Vagina (tissue), 2 donors: ENCODE results near the gene TBC1D32. TPM values are rescaled to one million over a fixed set of nuclear protein-coding genes. Genes with fewer than 3 reads are reported as not detected.

Experiments
- DNase-seq, 2 donors: peaks; one replicate each; pipeline ENCODE4 v3.0.0-alpha.2; 2017; ENCODE audit errors: extremely low spot score in 2 of 2
- H3K27ac ChIP-seq: fragments of 200-600 bp; sonication (generic); one replicate; pipeline ENCODE4 v1.5.1; 2019
- H3K27me3 ChIP-seq: fragments of 200-600 bp; sonication (generic); one replicate; pipeline ENCODE4 v1.5.1; 2019
- H3K36me3 ChIP-seq, 2 donors: fragments of 200-600 bp; sonication (generic); one replicate each; pipeline ENCODE4 v1.5.1; 2017 to 2019
- H3K4me1 ChIP-seq: fragments of 200-600 bp; sonication (generic); one replicate; pipeline ENCODE4 v1.5.1; 2019
- H3K4me3 ChIP-seq, 2 donors: fragments of 200-600 bp; sonication (generic); 1 replicate in 1 of 2; 2 replicates in 1 of 2; pipeline ENCODE4 v1.5.1; 2016 to 2019
- H3K9me3 ChIP-seq: fragments of 200-600 bp; sonication (generic); one replicate; pipeline ENCODE4 v1.5.1; 2019
- POLR2A ChIP-seq, 2 donors: fragments of 450-650 bp; IDR thresholded peaks; one replicate each; pipeline ENCODE4 v1.6.1; 2017; ENCODE audit warnings: antibody characterized with exemption in 2 of 2, mild to moderate bottlenecking in 2 of 2, moderate library complexity in 2 of 2
- POLR2AphosphoS5 ChIP-seq, 2 donors: sonication (generic); formaldehyde crosslinking; IDR thresholded peaks; one replicate each; pipeline ENCODE4 v1.9.0; 2017; ENCODE audit warnings: antibody characterized with exemption in 2 of 2, mild to moderate bottlenecking in 2 of 2, low read depth in 1 of 2; ENCODE audit not compliant: insufficient read depth in 1 of 2
- intact Hi-C: fragments of 100-400 bp; cut with DNase I; formaldehyde crosslinking; loops from one replicate; pipeline ENCODE4 v1.15.1; 2023
- total RNA-seq: library from RNA; depleted of rRNA; stranded (reverse); fragments of >200 nt; gene quantifications from one replicate; pipeline ENCODE4 v1.2.3, GENCODE V29; 2016
- TF ChIP-seq, protein P1 (sequence below), 3 experiments: fragments of 450-650 bp in 2 of 3; fragments of 200-600 bp in 1 of 3; sonication (generic) in 1 of 3; IDR thresholded peaks; one replicate each; pipeline ENCODE4 v1.5.1; 2017 to 2019; ENCODE audit warnings: antibody characterized with exemption in 3 of 3, mild to moderate bottlenecking in 2 of 3, moderate library complexity in 2 of 3

The TBC1D32 gene
- total RNA-seq, 1 donor from 2014 or later, result 9.8 TPM

GRCh38 chr6:121124600-121124999 is 209.7 kb downstream of the TBC1D32 start:
- no peak for DNase-seq
- TF ChIP-seq, protein P1, sequence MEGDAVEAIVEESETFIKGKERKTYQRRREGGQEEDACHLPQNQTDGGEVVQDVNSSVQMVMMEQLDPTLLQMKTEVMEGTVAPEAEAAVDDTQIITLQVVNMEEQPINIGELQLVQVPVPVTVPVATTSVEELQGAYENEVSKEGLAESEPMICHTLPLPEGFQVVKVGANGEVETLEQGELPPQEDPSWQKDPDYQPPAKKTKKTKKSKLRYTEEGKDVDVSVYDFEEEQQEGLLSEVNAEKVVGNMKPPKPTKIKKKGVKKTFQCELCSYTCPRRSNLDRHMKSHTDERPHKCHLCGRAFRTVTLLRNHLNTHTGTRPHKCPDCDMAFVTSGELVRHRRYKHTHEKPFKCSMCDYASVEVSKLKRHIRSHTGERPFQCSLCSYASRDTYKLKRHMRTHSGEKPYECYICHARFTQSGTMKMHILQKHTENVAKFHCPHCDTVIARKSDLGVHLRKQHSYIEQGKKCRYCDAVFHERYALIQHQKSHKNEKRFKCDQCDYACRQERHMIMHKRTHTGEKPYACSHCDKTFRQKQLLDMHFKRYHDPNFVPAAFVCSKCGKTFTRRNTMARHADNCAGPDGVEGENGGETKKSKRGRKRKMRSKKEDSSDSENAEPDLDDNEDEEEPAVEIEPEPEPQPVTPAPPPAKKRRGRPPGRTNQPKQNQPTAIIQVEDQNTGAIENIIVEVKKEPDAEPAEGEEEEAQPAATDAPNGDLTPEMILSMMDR (IDR thresholded peaks at IDR 0.05), result no peak
- TF ChIP-seq POLR2AphosphoS5 (IDR thresholded peaks at IDR 0.05; ENCODE audit: insufficient read depth in 1 of 2, low read depth in 1 of 2) (no peak), POLR2A (IDR thresholded peaks at IDR 0.05) (no peak)
- Histone ChIP-seq H3K27ac (no peak overlapping the region), H3K36me3 (peaks cover 0 to 17% of the 10 kb centered on the region in 2 donors), H3K4me1 (no peaks in the 10 kb centered on the region), H3K27me3 (no peaks in the 10 kb centered on the region), H3K4me3 (no peak overlapping the region), H3K9me3 (peaks cover 11% of the 10 kb centered on the region)
- intact Hi-C loops, result no loop called here

DNA sequence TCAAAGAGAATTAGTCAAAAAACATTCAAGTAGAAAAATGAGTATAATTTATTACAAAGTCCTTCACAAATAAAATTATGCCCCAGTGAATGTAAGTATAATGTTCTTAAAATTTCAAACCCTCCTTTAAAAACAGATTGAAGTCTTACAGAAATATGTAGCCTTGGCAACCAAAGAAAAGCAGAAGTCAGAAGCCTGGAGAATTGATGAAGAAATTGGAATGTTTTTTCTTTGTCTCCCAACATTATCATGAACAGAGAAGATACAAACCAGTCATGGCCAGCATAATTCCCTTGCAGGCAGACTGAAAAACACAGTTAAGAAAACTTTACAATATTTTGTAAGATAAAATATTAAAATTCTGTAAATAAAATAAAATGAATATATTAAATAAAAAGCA is 221.9 kb downstream of the TBC1D32 start:
- no peak overlapping the region for H3K4me3 ChIP-seq

GRCh38 chr6:121110733-121111132 is 223.5 kb downstream of the TBC1D32 start:
- no peak for DNase-seq
- no peak overlapping the region for H3K27ac ChIP-seq
- H3K4me1 ChIP-seq, result no peaks in the 10 kb centered on the region
- intact Hi-C loops, result no loop called here
- H3K9me3 ChIP-seq, result no peaks in the 10 kb centered on the region
- TF ChIP-seq POLR2A (IDR thresholded peaks at IDR 0.05), result no peak
- TF ChIP-seq POLR2AphosphoS5 (IDR thresholded peaks at IDR 0.05; ENCODE audit: insufficient read depth in 1 of 2, low read depth in 1 of 2), result no peak
- TF ChIP-seq, protein P1 (IDR thresholded peaks at IDR 0.05), result no peak
- H3K4me3 ChIP-seq, result no peak overlapping the region
- H3K27me3 ChIP-seq, result no peaks in the 10 kb centered on the region
- H3K36me3 ChIP-seq, result no peaks in the 10 kb centered on the region

More for the DNA sequence above, 221.9 kb downstream of the TBC1D32 start:
- Histone ChIP-seq H3K9me3 (no peaks in the 10 kb centered on the region), H3K4me1 (no peaks in the 10 kb centered on the region), H3K36me3 (no peaks in the 10 kb centered on the region), H3K27ac (no peak overlapping the region), H3K27me3 (no peaks in the 10 kb centered on the region)
- intact Hi-C loops, result no loop called here
- TF ChIP-seq, protein P1 (IDR thresholded peaks at IDR 0.05), result no peak
- TF ChIP-seq POLR2AphosphoS5 (IDR thresholded peaks at IDR 0.05; ENCODE audit: insufficient read depth in 1 of 2, low read depth in 1 of 2), result no peak
- no peak for TF ChIP-seq POLR2A (IDR thresholded peaks at IDR 0.05)
- DNase-seq, result no peak

GRCh38 chr6:121106962-121107361 is 227.3 kb downstream of the TBC1D32 start:
- intact Hi-C loops, result no loop called here
- H3K9me3 ChIP-seq, result no peaks in the 10 kb centered on the region
- no peak overlapping the region for H3K27ac ChIP-seq
- no peaks in the 10 kb centered on the region for H3K36me3 ChIP-seq
- DNase-seq, result no peak
- no peak overlapping the region for H3K4me3 ChIP-seq
- H3K27me3 ChIP-seq, result no peaks in the 10 kb centered on the region
- no peaks in the 10 kb centered on the region for H3K4me1 ChIP-seq
- TF ChIP-seq POLR2AphosphoS5 (IDR thresholded peaks at IDR 0.05; ENCODE audit: insufficient read depth in 1 of 2, low read depth in 1 of 2) (no peak), POLR2A (IDR thresholded peaks at IDR 0.05) (no peak)
- TF ChIP-seq, protein P1 (IDR thresholded peaks at IDR 0.05), result no peak

DNA sequence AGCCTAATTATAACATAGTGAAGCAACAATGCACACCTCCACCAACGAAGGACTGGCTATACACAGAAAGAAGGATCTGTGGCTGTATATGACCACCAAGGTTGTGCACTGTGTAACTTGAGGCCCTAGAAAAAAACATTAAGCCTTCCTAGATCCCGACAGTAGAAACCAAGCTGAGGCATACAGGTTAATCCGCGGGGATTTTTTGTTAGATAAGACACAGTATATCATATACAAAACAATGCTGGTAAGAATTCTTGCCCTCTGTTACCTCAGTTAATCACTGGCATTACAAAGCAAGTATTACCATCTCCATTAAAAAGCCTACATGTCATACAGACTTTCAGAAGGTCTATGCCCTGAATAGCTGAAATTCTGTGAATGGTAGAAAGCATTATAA is 228.8 kb downstream of the TBC1D32 start:
- TF ChIP-seq POLR2AphosphoS5 (IDR thresholded peaks at IDR 0.05; ENCODE audit: insufficient read depth in 1 of 2, low read depth in 1 of 2) (no peak), POLR2A (IDR thresholded peaks at IDR 0.05) (no peak)
- TF ChIP-seq, protein P1 (IDR thresholded peaks at IDR 0.05), result no peak
- H3K4me1 ChIP-seq, result no peaks in the 10 kb centered on the region
- no peak overlapping the region for H3K4me3 ChIP-seq
- no peak overlapping the region for H3K27ac ChIP-seq
- no peaks in the 10 kb centered on the region for H3K9me3 ChIP-seq
- intact Hi-C loops, result no loop called here
- H3K27me3 ChIP-seq, result no peaks in the 10 kb centered on the region
- no peaks in the 10 kb centered on the region for H3K36me3 ChIP-seq
- DNase-seq, result no peak
